Urinary bladder (tissue), 4 donors: ENCODE measurements around the gene MACROD2. TPM values are rescaled to one million over a fixed set of nuclear protein-coding genes. Genes with fewer than 3 reads are reported as not detected.

Source experiments
- DNase-seq: peaks from one replicate; pipeline ENCODE4 v3.0.0-alpha.2; 2015; ENCODE audit errors: extremely low spot score
- H3K27ac ChIP-seq: one replicate; pipeline ENCODE4 v1.5.1; 2013; ENCODE audit warnings: low read depth, mild to moderate bottlenecking, moderate library complexity
- H3K36me3 ChIP-seq: one replicate; pipeline ENCODE4 v1.6.1; 2013; ENCODE audit warnings: mild to moderate bottlenecking, moderate library complexity; ENCODE audit not compliant: insufficient read depth
- H3K4me1 ChIP-seq: one replicate; pipeline ENCODE4 v1.6.1; 2013; ENCODE audit warnings: mild to moderate bottlenecking, moderate library complexity; ENCODE audit not compliant: insufficient read depth
- H3K4me3 ChIP-seq: one replicate; pipeline ENCODE4 v1.5.1; 2013; ENCODE audit warnings: low read depth, low read length
- WGBS: extraction: QIAGEN DNeasy Blood & Tissue Kit; methylation state at CpG from one replicate; pipeline ENCODE4 v1.1.7; 2013; 5-methylcytosine and 5-hydroxymethylcytosine counted together
- polyA plus RNA-seq: library from polyadenylated mRNA; stranded (reverse); fragments of 200-250 nt; gene quantifications from one replicate; pipeline ENCODE4 v1.2.3, GENCODE V29; 2013
- total RNA-seq: library from RNA; depleted of rRNA; stranded (reverse); fragments of >200 nt; gene quantifications from one replicate; pipeline ENCODE4 v1.2.3, GENCODE V29; 2014
- donor health status: healthy with polysubstance abuse.
- donor health status: healthy.

The MACROD2 gene
- total and polyA plus RNA-seq, 2 donors, result 3.0 to 28.2 TPM

DNA sequence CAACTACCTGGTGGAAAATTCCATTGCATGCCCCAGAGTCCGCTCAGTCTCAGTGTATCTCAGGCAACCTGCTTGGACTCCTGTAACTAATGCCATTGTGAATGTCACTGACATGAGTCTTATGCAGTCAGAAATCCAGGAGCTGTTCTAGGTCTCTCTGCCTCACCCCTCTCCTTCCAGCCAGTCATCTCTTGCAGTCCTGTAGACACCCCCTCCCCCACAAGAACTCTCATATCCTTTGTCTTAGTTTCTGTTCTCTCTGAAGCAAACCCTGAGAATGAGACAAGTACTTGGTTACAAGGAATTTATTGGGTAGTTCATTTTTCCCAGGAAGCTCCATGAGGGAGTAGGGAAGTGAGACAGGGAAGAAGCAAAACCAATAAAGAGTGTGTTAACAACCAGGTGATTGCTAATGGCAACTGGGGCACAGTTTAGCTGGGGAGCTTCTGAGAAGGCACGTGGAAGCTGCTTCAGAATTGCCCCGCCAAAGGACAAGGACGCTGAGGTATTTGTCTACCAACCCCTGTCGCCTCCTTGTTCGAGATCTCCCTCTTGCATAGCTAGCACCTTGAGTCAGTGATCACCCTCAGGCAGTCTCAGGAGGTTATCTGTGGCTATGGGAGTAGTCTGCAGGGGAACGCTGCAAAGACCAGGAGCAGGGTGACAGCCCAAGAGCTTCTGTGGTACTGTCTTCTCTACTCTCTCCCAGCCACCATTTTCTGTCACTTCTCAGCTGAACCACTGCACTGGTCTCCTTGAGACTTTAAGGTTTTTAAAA is 1253.5 kb downstream of the MACROD2 start:
- no peak overlapping the region for H3K4me3 ChIP-seq
- DNase-seq, result no peak
- no peak overlapping the region for H3K27ac ChIP-seq
- H3K36me3 ChIP-seq, result no peaks in the 10 kb centered on the region
- H3K4me1 ChIP-seq, result no peaks in the 10 kb centered on the region
- WGBS, result 95% methylated on average over 7 of the region's 7 CpGs

DNA sequence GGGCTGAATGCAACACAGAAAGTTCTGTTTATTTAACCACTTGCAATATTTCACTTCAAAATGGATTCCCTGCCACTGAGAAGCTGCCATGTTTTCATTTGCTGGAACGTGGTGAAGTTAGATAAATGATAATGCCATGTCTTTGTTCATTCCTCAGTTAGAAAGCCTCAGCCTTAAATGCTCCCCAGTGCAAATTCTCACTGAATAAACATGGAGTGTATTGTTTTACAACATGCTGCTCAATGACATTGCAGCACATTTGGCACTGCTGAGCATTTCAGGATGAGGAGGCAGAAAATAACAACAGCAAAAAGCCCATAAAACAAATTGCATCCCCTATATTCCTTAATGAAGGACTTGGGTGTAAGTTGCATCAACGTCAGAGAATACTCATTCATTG is 1255.9 kb downstream of the MACROD2 start:
- no peaks in the 10 kb centered on the region for H3K4me1 ChIP-seq
- H3K36me3 ChIP-seq, result no peaks in the 10 kb centered on the region
- no peak for DNase-seq
- H3K4me3 ChIP-seq, result no peak overlapping the region
- H3K27ac ChIP-seq, result no peak overlapping the region
- 49% methylated on average over 2 of the region's 2 CpGs for WGBS

DNA sequence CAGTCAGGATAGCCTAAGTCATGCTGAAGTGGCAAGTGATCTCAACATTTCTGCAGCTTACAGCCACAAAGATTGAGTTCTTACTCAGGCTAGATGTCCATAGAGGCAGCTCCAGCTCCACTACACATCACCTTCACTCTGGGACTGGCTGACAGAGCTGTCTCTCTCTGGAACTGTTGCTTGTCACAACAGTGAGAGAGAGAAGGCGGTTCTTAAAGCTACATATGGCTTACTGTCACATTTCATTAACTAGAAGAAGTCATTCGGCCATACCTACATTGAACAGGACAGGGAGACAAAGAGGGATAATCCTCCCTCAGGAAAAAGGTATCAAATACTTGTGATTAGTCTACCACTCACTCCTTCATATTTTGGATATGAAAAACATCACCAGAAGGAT is 1257.0 kb downstream of the MACROD2 start:
- H3K4me3 ChIP-seq, result no peak overlapping the region
- H3K27ac ChIP-seq, result no peak overlapping the region
- DNase-seq, result no peak
- 92% methylated on average over 2 of the region's 2 CpGs for WGBS
- H3K4me1 ChIP-seq, result no peaks in the 10 kb centered on the region
- no peaks in the 10 kb centered on the region for H3K36me3 ChIP-seq

GRCh38 chr20:15253431-15253830 is 1258.1 kb downstream of the MACROD2 start:
- no peak overlapping the region for H3K27ac ChIP-seq
- WGBS, result 94% methylated on average over 5 of the region's 5 CpGs

GRCh38 chr20:15256676-15257568 is 1261.6 kb downstream of the MACROD2 start:
- H3K27ac ChIP-seq, result no peak overlapping the region
- WGBS, result 67% methylated on average over 6 of the region's 6 CpGs
- H3K4me1 ChIP-seq, result no peaks in the 10 kb centered on the region
- H3K4me3 ChIP-seq, result no peak overlapping the region
- no peaks in the 10 kb centered on the region for H3K36me3 ChIP-seq
- no peak for DNase-seq

More at GRCh38 chr20:15253431-15253830, 1258.1 kb downstream of the MACROD2 start:
- Histone ChIP-seq H3K36me3 (no peaks in the 10 kb centered on the region), H3K4me1 (no peaks in the 10 kb centered on the region), H3K4me3 (no peak overlapping the region)
- no peak for DNase-seq

DNA sequence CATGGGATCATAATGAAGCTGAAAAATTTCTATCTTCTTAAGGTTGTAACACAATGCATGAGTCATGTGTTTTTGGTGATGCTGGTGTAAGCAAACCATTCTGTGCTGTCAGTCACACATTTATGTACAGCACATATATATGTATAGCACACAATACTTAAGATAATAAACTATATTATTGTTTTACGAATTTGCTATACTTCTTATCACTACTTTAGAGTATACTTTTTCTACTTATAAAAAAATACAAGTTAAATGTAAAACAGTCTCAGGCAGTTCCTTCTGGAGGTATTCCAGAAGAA is 1262.2 kb downstream of the MACROD2 start:
- 72% methylated on average over 1 of the region's 1 CpG for WGBS
- H3K36me3 ChIP-seq, result no peaks in the 10 kb centered on the region
- H3K27ac ChIP-seq, result no peak overlapping the region
- DNase-seq, result no peak
- no peaks in the 10 kb centered on the region for H3K4me1 ChIP-seq
- H3K4me3 ChIP-seq, result no peak overlapping the region

GRCh38 chr20:15265581-15266309 is 1270.4 kb downstream of the MACROD2 start:
- DNase-seq, result no peak
- no peaks in the 10 kb centered on the region for H3K36me3 ChIP-seq
- H3K4me3 ChIP-seq, result no peak overlapping the region
- 54% methylated on average over 1 of the region's 1 CpG for WGBS
- no peak overlapping the region for H3K27ac ChIP-seq
- H3K4me1 ChIP-seq, result no peaks in the 10 kb centered on the region

DNA sequence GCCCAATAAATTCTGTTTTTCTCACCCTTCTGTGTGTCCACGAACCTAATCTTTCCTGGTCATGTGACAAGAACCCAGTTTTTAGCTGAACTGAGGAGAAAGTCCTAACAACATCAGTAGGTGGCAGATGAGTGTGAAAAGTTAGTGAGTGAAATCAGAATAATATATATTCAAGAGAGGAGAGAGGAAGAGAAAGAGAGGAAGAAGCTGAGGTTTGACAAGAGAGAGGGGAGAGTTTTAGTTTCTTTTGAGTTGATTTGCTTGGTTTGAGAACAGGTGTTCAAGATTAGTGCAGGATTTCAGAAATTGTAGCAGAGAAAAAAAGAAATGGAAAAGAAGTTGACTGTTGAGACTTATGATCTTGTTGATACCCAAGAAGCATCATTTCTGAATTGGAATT is 1272.6 kb downstream of the MACROD2 start:
- 69% methylated on average over 1 of the region's 1 CpG for WGBS
- no peak for DNase-seq
- Histone ChIP-seq H3K4me1 (no peaks in the 10 kb centered on the region), H3K4me3 (no peak overlapping the region), H3K27ac (no peak overlapping the region), H3K36me3 (no peaks in the 10 kb centered on the region)

GRCh38 chr20:15278041-15278440 is 1282.7 kb downstream of the MACROD2 start:
- Histone ChIP-seq H3K4me1 (no peaks in the 10 kb centered on the region), H3K36me3 (no peaks in the 10 kb centered on the region), H3K27ac (no peak overlapping the region), H3K4me3 (no peak overlapping the region)
- DNase-seq, result no peak

DNA sequence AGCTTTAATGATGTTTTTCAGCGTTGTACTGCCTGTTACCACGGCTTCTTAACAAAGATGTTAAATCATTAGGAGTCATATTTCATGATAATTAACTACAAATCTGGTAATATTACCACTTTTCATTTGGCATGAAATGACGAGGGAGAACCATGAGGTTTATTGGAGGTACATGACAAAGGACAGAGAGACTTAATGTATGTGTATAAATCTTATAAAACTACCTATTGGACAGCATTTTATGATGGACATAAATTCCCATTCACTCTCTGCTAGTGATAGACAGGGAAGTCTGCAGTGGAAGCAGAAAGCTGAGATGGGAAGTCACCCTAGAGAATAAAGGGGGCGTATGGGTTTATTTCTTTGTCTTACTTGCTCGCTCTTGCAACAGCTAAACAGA is 1292.0 kb downstream of the MACROD2 start:
- H3K27ac ChIP-seq, result no peak overlapping the region
- H3K4me1 ChIP-seq, result no peaks in the 10 kb centered on the region
- DNase-seq, result no peak
- 85% methylated on average over 5 of the region's 5 CpGs for WGBS
- H3K4me3 ChIP-seq, result no peak overlapping the region
- H3K36me3 ChIP-seq, result no peaks in the 10 kb centered on the region

DNA sequence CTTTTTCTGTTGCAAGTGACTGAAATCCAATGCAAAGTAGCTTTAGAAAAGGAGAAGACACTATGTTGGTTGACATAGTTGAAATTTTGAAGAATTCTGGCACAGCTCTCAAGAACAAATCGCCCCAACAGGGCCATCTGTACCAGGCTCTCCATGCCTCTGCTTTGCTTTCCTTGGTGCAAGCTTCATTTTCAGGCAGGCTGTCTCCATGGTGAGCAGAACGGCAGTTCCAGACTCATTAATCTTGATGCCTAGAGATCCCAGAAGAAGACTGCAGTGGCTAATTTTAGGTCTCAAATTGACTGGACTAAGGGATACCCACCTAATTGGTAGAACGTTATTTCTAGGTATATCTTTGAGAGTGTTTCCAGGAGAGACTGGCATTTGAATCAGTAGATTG is 1292.8 kb downstream of the MACROD2 start:
- DNase-seq, result no peak
- Histone ChIP-seq H3K4me1 (no peaks in the 10 kb centered on the region), H3K4me3 (no peak overlapping the region), H3K27ac (no peak overlapping the region), H3K36me3 (no peaks in the 10 kb centered on the region)
- 90% methylated on average over 3 of the region's 3 CpGs for WGBS

GRCh38 chr20:15289337-15289736 is 1294.0 kb downstream of the MACROD2 start:
- no peak for DNase-seq
- H3K4me3 ChIP-seq, result no peak overlapping the region
- no peaks in the 10 kb centered on the region for H3K36me3 ChIP-seq
- no peak overlapping the region for H3K27ac ChIP-seq
- no peaks in the 10 kb centered on the region for H3K4me1 ChIP-seq
- WGBS, result 80% methylated on average over 4 of the region's 4 CpGs

- Histone ChIP-seq H3K4me1 (no peaks in the 10 kb centered on the region), H3K36me3 (no peaks in the 10 kb centered on the region), H3K4me3 (no peak overlapping the region), H3K27ac (no peak overlapping the region)
- 77% methylated on average over 4 of the region's 4 CpGs for WGBS
- no peak for DNase-seq
Observed at GRCh38 chr20:15292405-15292804, 1297.1 kb downstream of the MACROD2 start.

- no peak overlapping the region for H3K27ac ChIP-seq
- no peak overlapping the region for H3K4me3 ChIP-seq
- H3K36me3 ChIP-seq, result no peaks in the 10 kb centered on the region
- H3K4me1 ChIP-seq, result no peaks in the 10 kb centered on the region
- no peak for DNase-seq
Observed at GRCh38 chr20:15296422-15296821, 1301.1 kb downstream of the MACROD2 start.
